Fibroblast of the conjunctiva (primary cell): ENCODE results near the gene TDRD7.

Experiments
- DNase-seq: peaks from one replicate; pipeline ENCODE4 v3.0.0-alpha.2; 2010; ENCODE audit warnings: low read depth

TDRD7 gene

GRCh38 chr9:97527626-97528528, 116.0 kb downstream of the TDRD7 start:
- no peak for DNase-seq

DNA sequence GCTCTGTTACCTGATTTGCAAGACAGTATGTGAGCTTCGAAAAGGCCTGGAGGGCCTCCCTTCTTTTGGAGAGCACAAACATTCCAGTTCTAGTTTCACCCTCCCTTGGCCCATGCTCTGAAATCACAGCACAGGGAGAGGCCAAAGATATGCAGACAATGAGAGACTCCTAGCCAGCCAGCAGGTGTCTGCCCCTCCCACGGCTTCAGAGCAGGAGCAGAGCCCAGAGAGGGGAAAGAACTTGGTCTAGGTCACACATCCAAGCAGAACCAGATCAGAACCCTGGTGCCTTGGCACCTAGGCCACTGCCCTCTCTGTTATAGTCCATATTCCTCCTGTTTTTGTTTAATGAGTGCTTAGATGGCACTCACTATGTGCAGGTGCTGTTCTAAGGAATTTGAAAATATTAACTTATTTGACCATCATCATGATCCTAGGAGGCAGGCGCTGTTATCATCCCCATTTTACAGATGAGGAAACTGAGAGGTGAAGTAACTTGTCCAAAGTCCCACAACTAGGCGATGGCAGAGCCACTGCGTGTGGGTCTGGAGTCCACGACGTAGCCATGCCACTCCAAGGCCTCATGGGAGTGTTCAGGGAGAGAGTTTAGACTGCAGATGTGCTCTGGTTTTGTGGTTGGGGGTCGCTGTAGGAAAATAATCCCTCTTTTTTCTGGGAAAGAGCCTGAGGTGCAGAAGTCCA, 116.8 kb downstream of the TDRD7 start:
- DNase-seq = no peak

DNA sequence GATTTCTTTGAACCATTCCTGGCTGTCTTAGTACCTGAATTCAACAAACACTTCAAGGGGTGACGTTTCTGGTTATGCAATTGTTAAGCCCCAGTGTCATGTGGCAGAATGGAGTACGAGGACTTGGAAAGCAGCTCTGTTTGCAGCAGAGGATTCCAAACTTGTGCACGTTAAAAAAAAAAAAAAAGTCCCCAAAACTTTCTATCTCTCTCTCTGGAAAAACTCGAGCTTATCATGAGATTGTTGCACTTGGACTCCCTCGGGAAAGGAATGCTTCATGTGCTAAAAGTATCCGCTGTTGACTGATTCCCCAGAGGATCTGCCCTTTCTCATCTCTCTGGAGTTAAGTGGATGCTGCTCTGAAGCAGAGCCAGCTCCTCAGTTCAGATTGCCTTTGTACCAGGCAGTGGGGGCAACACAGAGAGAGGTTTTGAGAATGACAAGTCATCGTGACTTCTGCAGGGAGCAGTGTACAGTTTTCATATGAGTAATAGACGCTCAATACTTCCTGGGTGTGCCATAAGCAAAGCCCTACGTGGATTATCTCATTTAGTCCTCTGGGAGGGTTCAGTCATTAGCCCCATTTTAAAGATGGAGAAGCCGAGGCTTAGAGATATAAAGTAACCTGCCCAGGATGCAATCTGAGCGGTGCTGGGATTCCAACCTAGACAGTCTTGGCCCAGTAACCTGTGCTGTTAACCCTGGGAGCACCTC, 117.6 kb downstream of the TDRD7 start:
- no peak for DNase-seq

GRCh38 chr9:97531888-97532376, 120.0 kb downstream of the TDRD7 start:
- no peak for DNase-seq

- no peak for DNase-seq
Observed at GRCh38 chr9:97534185-97534584, 122.3 kb downstream of the TDRD7 start.

- DNase-seq = no peak
Observed at GRCh38 chr9:97534961-97535594, 123.2 kb downstream of the TDRD7 start.

DNA sequence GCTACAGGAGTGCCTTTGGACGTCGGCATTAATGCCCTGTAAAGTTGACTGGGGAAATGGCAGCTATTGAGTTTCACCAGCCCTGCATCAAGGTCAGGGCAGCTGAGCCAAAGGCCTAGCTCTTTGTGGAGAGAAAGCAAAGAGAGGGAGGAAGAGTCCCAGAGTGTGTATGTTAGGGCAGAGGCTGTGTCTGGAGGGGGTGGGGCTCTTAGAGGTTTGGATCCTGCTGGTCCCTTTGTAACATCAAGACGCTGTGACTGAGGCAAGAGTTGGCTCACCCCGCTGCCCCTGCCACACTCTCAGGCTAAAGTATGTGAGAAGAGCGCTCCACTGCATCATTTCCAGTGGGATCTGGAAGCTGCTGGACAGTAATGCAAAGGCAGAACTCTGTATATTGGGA, 123.9 kb downstream of the TDRD7 start:
- no peak for DNase-seq

DNA sequence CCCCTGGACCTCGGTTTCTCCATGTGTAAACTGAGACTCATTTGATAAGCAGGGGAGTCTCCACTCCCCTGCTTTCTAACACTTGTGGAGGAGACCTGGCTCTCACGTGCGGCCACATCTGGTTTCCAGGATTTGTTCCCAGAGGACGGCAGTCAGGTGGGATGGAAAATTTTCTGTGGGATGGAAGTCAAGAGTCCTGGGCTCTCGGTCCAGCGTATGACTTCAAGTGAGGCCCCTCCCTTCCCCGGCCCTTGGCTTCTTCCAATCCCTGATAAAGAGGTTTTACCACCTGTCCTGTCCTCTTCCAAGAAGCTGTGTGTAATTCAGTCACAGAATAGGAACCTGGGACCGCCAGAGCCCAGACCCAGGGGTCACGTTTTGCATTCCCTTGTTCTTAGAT, 124.6 kb downstream of the TDRD7 start:
- no peak for DNase-seq

- DNase-seq = no peak
Observed at GRCh38 chr9:97543561-97543960, 131.7 kb downstream of the TDRD7 start.

GRCh38 chr9:97545486-97545885, 133.6 kb downstream of the TDRD7 start:
- DNase-seq = no peak
